ENCODE measurements around the gene ACSS3.
"Not testable (repeated sequence)": the region's sequence is repeated elsewhere in the genome, so short reads cannot be mapped to it uniquely, and the experiment has no call there.

ACSS3 gene

DNA sequence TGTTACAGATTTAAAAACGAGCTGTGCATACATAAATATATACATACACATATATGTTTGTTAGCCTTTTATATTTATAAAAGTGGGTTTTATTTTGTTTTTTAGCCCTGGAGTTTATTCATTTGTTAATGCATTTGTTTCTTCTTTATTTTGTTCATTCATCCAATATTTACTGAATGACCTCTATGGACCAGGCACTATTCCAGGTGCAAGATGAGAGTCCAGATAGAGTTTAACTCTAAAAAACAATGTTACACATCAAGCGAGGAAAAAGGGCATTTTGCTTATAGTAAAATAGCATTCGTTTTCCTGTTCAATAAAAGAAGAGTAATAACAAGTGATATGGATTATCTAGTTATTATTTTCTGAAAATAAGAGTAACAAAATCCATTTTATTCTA, 14.2 kb downstream of the ACSS3 start:
- no peak for DNase-seq (ENCODE audit: low read depth)
- H3K4me3 ChIP-seq (ENCODE audit: low read length) = no peak overlapping the region

DNA sequence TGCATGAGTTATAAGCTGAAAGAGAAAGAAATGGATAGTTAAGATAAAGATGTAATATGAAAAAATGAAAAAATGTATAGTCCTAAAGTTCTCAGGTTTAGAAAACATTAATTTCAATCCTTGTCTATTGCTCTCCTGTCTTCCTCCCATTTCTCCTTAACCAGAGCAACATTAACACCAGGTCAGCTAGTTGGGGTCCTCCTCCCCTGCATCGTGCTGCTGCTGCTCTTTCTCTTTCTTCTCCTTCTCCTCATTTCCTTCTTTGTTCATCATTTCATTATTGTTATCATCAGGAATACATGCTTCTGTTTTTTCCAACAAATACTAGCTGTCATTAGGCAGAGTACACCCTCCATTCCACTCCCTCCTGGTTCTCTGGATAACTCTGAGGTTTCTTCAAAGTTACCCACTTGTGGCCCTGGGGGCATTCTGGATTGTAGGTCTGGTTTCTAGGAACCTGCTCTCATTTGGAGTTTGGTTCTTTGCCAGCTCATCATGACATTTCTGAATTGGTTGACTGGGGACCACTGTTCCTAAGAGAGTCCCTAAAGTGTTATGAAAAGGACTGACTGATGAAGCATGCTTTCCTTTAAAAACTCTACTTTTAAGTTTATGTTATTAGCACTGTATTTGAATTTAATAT, 17.0 kb downstream of the ACSS3 start:
- no peak for TF ChIP-seq CTCF (IDR thresholded peaks at IDR 0.05; ENCODE audit: insufficient read depth, low read depth, low read length, missing control alignments)
- no peak for DNase-seq (ENCODE audit: low read depth)
- no peak overlapping the region for H3K4me3 ChIP-seq (ENCODE audit: low read length)

More for the DNA sequence above, 14.2 kb downstream of the ACSS3 start:
- no peak for TF ChIP-seq CTCF (IDR thresholded peaks at IDR 0.05; ENCODE audit: insufficient read depth, low read depth, low read length, missing control alignments)

DNA sequence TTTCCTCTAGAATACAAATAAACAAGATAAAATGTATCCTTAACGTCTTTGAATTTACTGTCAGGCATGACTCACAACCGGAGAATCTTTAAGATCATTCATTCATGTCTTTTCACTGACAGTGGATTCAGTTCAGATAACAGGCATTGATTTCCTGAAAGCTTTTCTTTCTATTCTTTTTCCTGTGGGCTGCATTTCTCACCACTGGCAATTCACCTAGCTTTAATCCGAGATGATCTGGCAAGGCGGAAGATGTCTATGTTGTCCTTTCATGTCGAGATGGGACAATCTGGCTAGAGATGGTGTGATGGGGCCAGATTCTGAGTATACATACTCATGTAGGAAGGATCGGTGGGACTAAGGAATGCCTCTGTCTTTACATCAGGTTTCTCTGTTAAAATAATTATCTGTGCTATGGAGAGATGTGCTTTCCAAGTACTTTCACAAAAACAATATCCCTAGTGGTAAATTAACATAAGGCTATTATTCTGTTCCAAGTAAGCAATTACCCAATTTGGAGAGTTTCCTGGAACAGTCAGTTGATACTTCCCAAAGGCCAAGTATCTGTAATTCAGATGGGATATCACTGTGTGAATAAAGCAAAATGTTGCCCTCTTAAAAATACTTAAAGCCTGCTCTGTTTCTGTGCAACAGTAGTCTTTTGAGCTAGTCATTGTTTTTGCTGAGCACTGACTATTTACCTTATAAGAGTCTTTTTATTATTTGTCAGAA, 17.8 kb downstream of the ACSS3 start:
- no peak overlapping the region for H3K4me3 ChIP-seq (ENCODE audit: low read length)
- DNase-seq (ENCODE audit: low read depth) = no peak
- no peak for TF ChIP-seq CTCF (IDR thresholded peaks at IDR 0.05; ENCODE audit: insufficient read depth, low read depth, low read length, missing control alignments)

GRCh38 chr12:81105687-81106086, 27.8 kb downstream of the ACSS3 start:
- no peak overlapping the region for H3K4me3 ChIP-seq (ENCODE audit: low read length)
- TF ChIP-seq CTCF (IDR thresholded peaks at IDR 0.05; ENCODE audit: insufficient read depth, low read depth, low read length, missing control alignments) = no peak
- no peak for DNase-seq (ENCODE audit: low read depth)

- no peak for TF ChIP-seq CTCF (IDR thresholded peaks at IDR 0.05; ENCODE audit: insufficient read depth, low read depth, low read length, missing control alignments)
- no peak overlapping the region for H3K4me3 ChIP-seq (ENCODE audit: low read length)
- no peak for DNase-seq (ENCODE audit: low read depth)
Measured at GRCh38 chr12:81114226-81114625, 36.3 kb downstream of the ACSS3 start.

DNA sequence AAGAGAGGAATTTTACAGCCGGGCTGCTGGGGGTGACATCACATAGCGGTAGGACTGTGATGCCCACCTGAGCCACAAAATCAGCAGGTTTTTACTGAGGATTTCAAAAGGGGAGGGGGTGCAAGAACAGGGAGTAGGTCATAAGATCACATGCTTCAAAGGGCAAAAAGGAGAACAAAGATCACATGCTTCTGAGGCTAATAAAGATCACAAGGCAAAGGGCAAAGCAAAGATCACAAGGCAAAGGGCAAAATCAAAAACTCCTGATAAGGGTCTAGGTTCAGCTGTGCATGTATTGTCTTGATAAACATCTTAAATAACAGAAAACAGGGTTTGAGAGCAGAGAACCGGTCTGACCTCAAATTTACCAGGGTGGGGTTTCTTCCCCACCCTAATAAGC, 41.2 kb downstream of the ACSS3 start:
- not testable (repeated sequence) for DNase-seq (ENCODE audit: low read depth); H3K4me3 ChIP-seq (ENCODE audit: low read length)

DNA sequence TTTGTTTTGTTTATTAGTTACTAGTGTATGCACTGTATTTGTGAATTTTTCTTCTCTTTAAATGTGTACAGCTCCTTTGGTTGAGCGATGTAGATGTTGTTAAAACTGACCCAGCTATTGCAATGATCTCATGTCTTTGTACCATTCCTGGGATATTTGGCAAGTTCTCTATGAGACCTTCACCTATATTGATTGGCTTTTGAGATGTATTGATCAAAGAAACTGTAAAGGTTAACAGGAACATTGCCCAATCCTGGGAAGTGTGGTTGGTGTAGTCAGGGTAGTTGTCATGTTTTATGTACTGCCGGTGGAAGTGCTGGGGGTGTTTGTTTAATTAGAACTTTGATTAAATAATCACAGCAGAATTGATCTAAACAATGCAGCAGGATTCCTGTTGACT, 43.1 kb downstream of the ACSS3 start:
- no peak for TF ChIP-seq CTCF (IDR thresholded peaks at IDR 0.05; ENCODE audit: insufficient read depth, low read depth, low read length, missing control alignments)
- no peak overlapping the region for H3K4me3 ChIP-seq (ENCODE audit: low read length)
- no peak for DNase-seq (ENCODE audit: low read depth)

All from epithelial cell of esophagus (primary cell).